HG03378 (cell line): Measurements from ENCODE around the gene OTOA.
"Not testable (repeated sequence)": the region's sequence is repeated elsewhere in the genome, so short reads cannot be mapped to it uniquely, and the experiment has no call there.

Source experiments
- ATAC-seq: cut with Tn5 transposase; IDR thresholded peaks from one replicate; pipeline ENCODE4 v1.9.1; 2021; ENCODE audit warnings: mild to moderate bottlenecking, moderate library complexity; ENCODE audit not compliant: unreplicated experiment

The OTOA gene

GRCh38 chr16:21667575-21667974 lies 3.8 kb downstream of the OTOA start:
- no peak for ATAC-seq

DNA sequence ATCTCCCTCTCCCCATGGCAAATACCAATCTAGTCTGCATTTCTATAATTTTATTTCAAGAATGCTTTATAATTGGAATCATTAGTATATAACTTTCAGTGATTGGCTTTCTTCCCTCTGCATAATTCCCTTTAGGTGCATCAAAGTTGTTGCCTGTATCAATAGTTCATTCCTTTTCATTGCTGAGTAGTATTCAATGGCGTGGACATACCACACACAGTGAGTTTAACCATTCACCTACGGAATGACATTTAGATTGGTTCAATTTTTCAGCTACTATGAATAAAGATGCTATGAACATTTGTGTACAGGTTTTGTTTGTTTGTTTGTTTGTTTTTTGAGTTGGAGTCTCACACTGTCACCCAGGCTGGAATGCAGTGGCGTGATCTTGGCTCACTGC lies 9.7 kb downstream of the OTOA start:
- ATAC-seq = no peak

DNA sequence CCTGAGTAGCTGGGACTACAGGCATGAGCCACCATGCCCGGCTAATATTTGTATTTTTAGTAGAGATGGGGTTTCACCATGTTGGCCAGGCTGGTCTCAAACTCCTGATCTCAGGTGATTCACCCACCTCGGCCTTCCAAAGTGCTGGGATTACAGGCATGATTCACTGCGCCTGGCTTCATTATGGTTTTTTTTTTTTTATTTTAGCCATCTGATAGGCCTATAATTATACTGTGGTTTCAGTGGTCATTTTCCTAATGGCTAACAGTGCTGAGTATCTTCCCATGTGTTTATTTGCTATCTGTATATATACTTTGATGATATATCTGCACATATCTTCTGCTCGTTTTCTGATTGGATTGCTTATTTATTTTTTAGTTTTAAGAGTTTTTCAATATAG lies 10.7 kb downstream of the OTOA start:
- ATAC-seq = not testable (repeated sequence)

DNA sequence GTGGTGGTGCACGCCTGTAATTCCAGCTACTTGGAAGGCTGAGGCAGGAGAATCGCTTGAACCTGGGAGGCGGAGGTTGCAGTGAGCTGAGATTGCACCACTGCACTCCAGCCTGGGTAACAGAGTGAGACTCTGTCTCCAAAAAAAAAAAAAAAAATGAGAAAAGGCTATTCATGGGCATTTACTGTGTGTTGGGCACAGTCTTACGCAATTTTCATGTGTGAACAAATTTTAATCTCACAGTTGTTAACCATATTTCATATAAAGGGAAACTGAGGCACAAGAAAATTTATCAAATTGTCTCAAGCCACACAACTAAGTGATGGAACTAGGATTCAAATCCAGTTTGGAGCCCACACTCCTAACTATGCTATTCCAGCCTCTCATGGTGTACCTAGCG lies 16.9 kb downstream of the OTOA start:
- ATAC-seq = not testable (repeated sequence)

DNA sequence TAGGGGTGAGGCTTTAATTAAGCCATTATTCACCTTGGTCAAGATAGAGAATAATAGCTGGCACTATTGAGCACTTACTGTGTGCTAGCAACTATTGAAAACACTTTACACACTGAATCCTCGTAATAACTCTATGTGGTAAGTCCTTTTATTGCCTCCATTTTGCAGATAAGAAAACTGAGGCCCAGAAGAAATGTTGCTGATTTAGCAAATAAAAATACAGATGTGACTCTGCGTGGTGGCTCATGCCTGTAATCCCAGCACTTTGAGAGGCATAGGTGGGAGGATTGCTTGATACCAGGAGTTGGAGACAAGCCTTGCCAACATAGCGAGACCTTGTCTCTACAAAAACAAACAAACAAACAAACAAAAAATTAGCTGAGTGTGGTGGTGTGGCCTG lies 19.4 kb downstream of the OTOA start:
- ATAC-seq = no peak

DNA sequence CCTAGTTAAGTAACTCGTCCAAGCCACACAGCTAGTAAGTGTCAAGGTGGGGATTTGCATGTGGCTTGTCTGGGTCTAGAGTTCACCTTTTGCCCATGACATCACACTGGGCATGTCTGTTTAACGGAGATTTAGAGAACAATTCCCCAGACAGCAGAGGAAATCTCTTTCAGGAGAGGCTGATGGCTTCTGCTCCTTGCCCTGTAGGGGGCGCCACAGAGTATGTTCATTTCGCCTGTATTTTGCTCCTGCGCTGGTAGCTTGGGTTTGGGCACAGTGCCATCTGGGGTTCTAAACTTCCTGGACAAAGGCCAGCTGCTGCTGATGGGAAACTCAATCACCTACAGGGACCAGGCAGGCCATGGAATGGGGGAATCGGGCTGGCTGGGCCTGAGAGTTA lies 20.4 kb downstream of the OTOA start:
- no peak for ATAC-seq

- ATAC-seq = no peak
These were observed 21.3 kb downstream of the OTOA start for GRCh38 chr16:21685034-21685455.

GRCh38 chr16:21689107-21689506 lies 25.3 kb downstream of the OTOA start:
- ATAC-seq = no peak

GRCh38 chr16:21690967-21691366 lies 27.2 kb downstream of the OTOA start:
- not testable (repeated sequence) for ATAC-seq

DNA sequence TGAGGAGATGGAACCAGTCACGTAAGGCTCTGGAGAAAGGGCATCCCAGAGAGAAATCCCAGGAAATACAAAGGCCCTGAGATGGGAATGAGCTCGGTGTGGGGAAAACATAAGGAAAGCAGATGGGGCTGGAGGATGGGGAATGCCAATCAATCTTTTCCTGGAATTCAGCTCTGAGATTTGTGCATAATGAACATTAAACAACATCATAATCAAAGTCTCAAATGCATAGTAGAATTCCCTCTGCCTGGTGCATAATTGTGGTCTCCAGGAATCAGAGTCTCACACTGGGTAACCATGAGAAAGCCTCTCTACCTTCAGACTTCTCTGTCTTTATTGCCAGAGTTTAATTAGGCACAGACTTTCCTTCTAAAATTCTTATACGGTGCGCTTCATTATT lies 30.8 kb downstream of the OTOA start:
- no peak for ATAC-seq

GRCh38 chr16:21697032-21697431 lies 33.3 kb downstream of the OTOA start:
- ATAC-seq = no peak

DNA sequence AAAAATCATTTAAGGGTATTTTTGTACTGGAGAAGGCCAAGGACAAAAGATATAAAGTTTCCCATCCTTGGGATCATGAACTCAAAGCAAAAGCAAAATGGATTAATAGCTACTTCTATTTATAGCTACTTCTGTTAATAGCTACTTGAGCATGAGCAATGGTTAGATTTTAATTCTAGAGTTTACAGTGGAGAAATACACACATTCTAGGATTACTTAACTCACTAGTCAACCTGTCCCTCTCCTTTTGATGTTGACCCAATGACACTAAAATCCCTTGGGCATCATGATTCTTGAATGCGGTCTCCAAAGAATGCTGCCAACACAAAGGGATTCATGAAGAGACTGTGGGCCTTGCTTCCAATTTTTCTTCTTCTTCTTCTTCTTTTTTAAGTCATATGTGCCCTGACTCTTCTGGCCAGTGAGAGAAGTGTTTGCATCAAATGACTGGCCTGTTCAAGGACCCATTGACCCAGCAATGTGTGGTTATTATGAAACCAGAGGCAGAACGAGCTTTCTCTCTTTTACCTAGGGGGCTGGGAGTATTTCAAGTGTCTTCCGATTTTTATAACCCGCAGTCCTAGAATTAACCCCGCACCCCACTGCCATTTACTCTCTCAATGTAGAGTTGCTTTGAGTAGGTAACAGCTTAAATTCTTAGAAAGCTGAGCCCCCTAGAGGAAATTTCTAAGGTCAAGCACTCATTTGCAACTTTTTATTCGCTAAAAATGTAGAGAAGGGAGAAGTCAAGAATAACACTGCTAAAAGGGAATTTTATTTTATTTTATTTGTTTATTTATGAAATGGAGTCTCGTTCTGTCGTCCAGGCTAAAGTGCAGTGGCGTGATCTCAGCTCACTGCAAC lies 34.6 kb downstream of the OTOA start:
- no peak for ATAC-seq

- no peak for ATAC-seq
These were observed 37.5 kb downstream of the OTOA start for GRCh38 chr16:21701271-21701670.

GRCh38 chr16:21702276-21702675 lies 38.5 kb downstream of the OTOA start:
- ATAC-seq = no peak

- ATAC-seq = no peak
These were observed 39.4 kb downstream of the OTOA start for GRCh38 chr16:21703156-21703555.

DNA sequence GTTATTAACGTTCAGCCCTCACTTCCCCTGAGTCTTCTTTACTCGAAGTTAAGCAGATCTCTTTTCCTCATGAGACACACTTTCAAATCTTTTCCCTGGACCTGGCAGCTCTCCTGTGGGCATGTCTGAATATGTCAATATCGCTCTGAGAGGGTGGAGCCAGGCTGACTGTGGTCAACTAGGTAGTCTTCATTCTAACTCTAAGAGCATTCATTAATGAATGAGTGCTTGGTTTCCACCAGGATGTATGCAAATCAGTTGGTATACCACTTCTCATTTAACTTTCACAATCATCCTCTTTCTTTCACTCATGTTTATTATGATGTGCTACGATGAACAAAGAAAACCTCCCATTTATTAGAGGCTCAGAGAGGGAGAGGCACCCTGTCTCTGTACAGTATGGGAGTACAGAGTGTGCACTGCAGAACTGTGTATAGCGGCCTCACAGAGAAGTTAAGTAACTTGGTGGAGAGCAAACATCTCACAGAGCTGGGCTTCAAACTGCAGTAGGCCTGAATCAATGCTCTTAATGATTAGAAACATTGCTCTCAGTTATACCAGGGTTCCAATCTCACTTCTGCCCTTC lies 39.9 kb downstream of the OTOA start:
- ATAC-seq = no peak

- ATAC-seq = no peak
These were observed 40.5 kb downstream of the OTOA start for GRCh38 chr16:21704266-21704665.

GRCh38 chr16:21704733-21705132 lies 41.0 kb downstream of the OTOA start:
- no peak for ATAC-seq

- no peak for ATAC-seq
These were observed 44.9 kb downstream of the OTOA start for GRCh38 chr16:21708533-21709115.

- ATAC-seq = no peak
These were observed 47.2 kb downstream of the OTOA start for GRCh38 chr16:21710938-21711337.

DNA sequence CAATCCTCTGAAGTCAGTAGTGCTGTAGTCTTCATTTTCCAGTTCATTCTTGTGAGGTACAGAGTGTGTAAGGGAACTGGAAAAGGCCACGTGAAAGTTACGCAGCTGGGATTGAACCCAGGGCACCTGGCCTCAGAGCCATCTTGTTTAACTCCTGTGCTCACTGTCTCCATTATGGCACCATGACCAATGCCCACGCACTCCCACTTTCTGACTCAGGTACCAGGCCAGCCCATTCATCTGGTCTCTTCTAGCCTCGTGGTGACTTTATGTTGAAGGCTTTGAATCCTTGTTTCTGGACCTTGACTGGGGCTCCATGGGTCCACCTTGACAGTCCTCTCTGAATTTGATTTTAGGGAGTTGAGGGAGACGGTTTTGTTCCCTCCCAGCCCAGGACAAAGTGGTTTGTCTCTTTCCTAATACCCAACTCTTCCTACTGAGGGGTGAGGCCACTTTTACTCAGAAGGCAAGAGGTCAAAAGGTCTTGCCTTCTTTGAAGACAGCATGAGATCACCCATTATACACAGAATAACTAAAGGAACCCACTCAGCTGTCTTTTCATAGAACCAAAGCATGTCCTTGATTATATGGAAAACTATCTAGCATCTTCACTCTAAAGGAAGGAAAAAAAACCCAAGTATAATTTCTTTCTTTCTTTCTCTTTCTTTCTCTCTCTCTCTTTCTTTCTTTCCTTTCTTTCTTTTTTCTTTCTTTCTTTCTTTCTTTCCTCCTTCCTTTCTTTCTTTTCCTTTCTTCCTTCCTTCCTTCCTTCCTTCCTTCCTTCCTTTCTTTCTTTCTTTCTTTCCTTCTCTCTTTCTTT lies 50.0 kb downstream of the OTOA start:
- ATAC-seq = no peak

- not testable (repeated sequence) for ATAC-seq
These were observed 50.5 kb downstream of the OTOA start for GRCh38 chr16:21714369-21714618.
